HUES64 (cell line): Measurements from ENCODE around the gene KRT16.
"Not testable (repeated sequence)": the region's sequence is repeated elsewhere in the genome, so short reads cannot be mapped to it uniquely, and the experiment has no call there.

Experiments used
- H3K27ac ChIP-seq: 2 replicates; pipeline ENCODE4 v1.7.0; 2013; ENCODE audit warnings: low read depth, low read length, inconsistent platforms
- H3K27me3 ChIP-seq: 2 replicates; pipeline ENCODE4 v1.6.1; 2013; ENCODE audit warnings: mild to moderate bottlenecking, low read length; ENCODE audit not compliant: insufficient read depth
- H3K36me3 ChIP-seq: 2 replicates; pipeline ENCODE4 v1.6.1; 2013; ENCODE audit warnings: mild to moderate bottlenecking, low read length; ENCODE audit not compliant: insufficient read depth
- H3K4me1 ChIP-seq: 2 replicates; pipeline ENCODE4 v1.6.1; 2013; ENCODE audit warnings: mild to moderate bottlenecking, low read length, moderate library complexity; ENCODE audit not compliant: insufficient read depth
- H3K4me3 ChIP-seq: 2 replicates; pipeline ENCODE4 v1.5.1; 2013; ENCODE audit warnings: mild to moderate bottlenecking, low read length, moderate library complexity
- H3K9ac ChIP-seq: 2 replicates; pipeline ENCODE4 v1.6.1; 2013; ENCODE audit warnings: mild to moderate bottlenecking, low read depth, low read length
- H3K9me3 ChIP-seq: 2 replicates; pipeline ENCODE4 v1.6.1; 2013; ENCODE audit warnings: low read depth, low read length; ENCODE audit not compliant: insufficient read depth
- WGBS: fragments of 150-250, 120-280 bp; methylation state at CpG from one replicate; pipeline ENCODE4 v1.1.7; 2013; ENCODE audit warnings: missing lambda C conversion rate; 5-methylcytosine and 5-hydroxymethylcytosine counted together

The KRT16 gene

DNA sequence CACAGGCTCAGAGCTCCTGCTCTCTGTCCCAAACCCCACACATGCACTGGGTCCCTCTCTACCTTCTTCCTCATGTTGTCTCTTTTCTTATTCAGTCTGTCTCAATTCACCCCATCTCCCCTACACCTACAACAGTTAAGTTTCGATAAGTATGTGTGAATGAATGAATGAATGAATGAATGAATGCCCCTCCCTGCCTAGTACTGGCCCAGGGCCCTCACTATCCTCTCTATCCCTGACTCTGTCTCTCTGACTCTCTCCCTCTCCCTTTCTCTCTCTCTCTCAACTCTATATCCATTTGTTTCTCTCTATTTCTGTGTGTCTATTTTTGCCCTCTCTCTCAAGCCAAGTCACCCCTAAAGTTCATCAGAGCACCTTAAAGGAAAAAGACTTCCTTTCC is 34.0 kb downstream of the KRT16 start:
- no peak overlapping the region for H3K27ac ChIP-seq
- H3K9me3 ChIP-seq = no peaks in the 10 kb centered on the region
- no peak overlapping the region for H3K4me3 ChIP-seq
- WGBS = no CpG with 5 or more reads among the region's 1 CpG
- no peaks in the 10 kb centered on the region for H3K36me3 ChIP-seq
- H3K4me1 ChIP-seq = peaks cover 6% of the 10 kb centered on the region; the same call in 1 of the 2 replicates
- no peaks in the 10 kb centered on the region for H3K27me3 ChIP-seq
- 0 out of 2 replicates have a peak overlapping the region, but pooled peaks have one; percentile 24 for H3K9ac ChIP-seq

DNA sequence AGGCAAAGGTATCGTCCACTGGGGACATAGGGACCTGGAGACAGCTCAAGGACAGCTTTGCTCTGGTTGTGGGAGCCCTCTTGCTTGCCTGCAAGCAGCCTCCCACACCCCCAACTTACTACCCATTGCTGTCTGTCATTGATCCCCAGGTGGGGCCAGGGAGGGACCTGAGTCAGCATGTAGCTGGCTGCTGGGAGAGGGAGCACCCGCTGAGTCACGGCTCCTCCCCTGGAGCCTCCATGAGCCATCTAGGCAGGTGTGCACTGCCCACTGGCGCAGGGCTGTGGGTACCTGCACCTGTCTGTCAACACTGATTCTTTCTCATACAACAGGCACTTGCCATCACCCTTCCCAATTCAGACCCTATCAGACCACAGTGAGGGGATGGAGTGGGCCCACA is 35.8 kb downstream of the KRT16 start:
- not testable (repeated sequence) for H3K9me3 ChIP-seq, H3K27me3 ChIP-seq, H3K4me3 ChIP-seq, H3K4me1 ChIP-seq, H3K9ac ChIP-seq, H3K27ac ChIP-seq, H3K36me3 ChIP-seq
- WGBS = 88% methylated on average over 4 of the region's 4 CpGs

DNA sequence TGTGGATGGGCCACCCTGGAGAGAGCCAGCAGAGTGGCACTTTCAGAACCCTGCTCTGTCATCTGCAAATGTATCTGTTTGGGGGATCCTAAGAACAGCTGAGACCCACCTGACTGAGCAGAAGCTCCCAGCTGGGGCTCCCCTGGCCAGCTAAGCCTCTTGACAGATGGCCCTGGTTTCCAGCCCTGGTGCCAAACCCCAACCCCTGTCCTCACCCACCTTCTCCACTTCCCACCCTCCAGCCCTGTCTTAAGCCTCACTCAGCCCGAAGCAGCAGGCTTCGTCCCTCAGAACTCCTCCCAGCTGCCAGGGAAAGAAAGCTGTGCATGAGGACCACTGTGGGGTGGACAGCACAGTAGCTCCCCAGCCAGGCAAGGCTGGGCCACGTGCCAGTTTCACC is 37.2 kb downstream of the KRT16 start:
- no peak overlapping the region for H3K4me3 ChIP-seq
- H3K4me1 ChIP-seq = peaks cover 6% of the 10 kb centered on the region; the same call in 1 of the 2 replicates
- H3K27me3 ChIP-seq = no peaks in the 10 kb centered on the region
- WGBS = 84% methylated on average over 3 of the region's 3 CpGs
- H3K36me3 ChIP-seq = no peaks in the 10 kb centered on the region
- no peak overlapping the region for H3K9ac ChIP-seq
- no peaks in the 10 kb centered on the region for H3K9me3 ChIP-seq
- H3K27ac ChIP-seq = no peak overlapping the region

DNA sequence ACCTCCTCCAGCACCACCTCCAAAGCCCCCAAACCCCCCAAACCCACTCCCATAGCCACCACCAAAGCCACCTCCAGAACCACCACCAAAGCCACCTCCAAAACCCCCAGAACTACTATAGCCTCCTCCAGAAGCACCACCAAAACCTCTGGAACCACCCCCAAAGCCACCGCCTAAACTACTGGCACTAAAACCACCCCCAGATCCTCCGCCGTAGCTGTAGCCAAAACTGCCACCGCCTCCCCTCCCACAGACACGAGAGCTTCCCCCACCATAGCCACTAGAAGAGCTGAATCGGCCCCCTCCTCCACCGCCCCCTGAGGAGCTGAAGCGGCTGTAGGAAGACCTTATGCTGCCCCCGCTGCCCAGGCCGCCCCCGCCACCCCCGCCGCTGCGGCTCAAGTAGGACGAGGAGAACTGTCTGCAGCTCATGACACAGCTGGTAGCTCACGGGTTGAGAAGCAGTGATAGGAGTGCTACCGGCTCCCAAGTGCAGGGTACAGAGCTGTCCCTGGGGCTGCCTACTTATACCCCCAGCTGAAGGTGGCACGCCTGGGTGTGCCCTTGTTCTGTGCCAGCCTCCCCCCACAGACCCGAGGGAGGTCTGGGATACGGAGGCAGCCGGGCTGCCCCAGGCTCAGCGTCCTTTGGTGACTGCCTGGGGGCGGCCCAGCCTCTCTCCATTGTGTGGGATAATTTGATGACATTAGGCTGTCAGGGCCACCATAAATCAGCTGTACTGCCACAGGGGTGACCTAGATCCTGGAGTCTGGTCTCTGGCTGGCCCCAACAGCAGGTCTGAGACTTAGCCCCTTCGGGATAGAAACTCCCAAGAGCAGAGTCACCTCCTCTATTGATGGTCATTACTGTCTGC is 40.8 kb downstream of the KRT16 start, which contains the start of gene KRT9:
Gene KRT9, minus strand, starts transcription at position 499 of the 874 bp plus-strand sequence. Its CDS starts 67 bp downstream, at position 432.
- H3K9ac ChIP-seq = no peak within 1 kb of the TSS
- H3K27ac ChIP-seq = no peak within 1 kb of the TSS
- no peak within 1 kb of the TSS for H3K4me3 ChIP-seq
- WGBS = 79% methylated on average over 24 of the region's 24 CpGs
- H3K27me3 ChIP-seq = no peaks in the 10 kb centered on the region
- no peaks in the 10 kb centered on the region for H3K9me3 ChIP-seq
- H3K36me3 ChIP-seq = no peaks in the 10 kb centered on the region
- no peaks in the 10 kb centered on the region for H3K4me1 ChIP-seq

DNA sequence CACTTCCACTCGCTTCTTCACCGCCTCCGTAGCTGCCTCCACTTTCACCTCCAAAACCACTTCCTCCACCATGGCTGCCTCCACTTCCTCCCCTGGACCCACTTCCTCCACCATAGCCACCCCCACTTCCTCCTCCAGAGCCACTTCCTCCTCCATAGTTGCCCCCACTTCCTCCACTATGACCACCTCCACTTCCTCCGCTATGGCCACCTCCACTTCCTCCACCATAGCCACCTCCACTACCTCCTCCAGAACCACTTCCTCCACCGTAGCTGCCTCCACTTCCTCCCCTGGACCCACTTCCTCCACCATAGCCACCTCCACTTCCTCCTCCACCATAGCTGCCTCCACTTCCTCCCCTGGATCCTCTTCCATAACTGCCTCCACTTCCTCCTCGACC is 45.2 kb downstream of the KRT16 start:
- Histone ChIP-seq H3K4me1 (peaks cover 4% of the 10 kb centered on the region; the same call in 1 of the 2 replicates), H3K9me3 (no peaks in the 10 kb centered on the region), H3K36me3 (no peaks in the 10 kb centered on the region), H3K27me3 (no peaks in the 10 kb centered on the region), H3K9ac (no peak overlapping the region), H3K27ac (no peak overlapping the region), H3K4me3 (no peak overlapping the region)
- WGBS = 96% methylated on average over 6 of the region's 6 CpGs

DNA sequence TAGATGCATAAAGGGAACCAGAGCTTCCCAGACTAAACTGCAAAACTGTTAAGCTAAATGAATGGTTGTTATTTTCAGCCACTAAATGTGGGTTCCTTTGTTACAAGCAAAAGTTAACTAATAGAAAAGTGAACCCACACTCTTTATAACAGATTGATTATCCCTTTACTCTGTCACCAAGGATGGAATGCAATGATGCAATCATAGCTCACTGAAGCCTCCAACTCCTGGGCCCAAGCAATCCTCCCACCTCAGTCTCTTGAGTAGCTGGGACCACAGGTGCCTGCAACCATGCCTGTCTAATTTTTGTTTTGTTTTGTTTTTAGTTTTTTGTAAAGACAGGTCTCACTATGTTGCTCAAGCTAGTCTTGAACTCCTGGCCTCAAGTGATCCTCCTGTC is 47.2 kb downstream of the KRT16 start:
- H3K27ac ChIP-seq = no peak overlapping the region
- no peak overlapping the region for H3K9ac ChIP-seq
- peaks cover 4% of the 10 kb centered on the region; the same call in 1 of the 2 replicates for H3K4me1 ChIP-seq
- no peaks in the 10 kb centered on the region for H3K27me3 ChIP-seq
- no peaks in the 10 kb centered on the region for H3K9me3 ChIP-seq
- H3K36me3 ChIP-seq = no peaks in the 10 kb centered on the region
- no peak overlapping the region for H3K4me3 ChIP-seq

DNA sequence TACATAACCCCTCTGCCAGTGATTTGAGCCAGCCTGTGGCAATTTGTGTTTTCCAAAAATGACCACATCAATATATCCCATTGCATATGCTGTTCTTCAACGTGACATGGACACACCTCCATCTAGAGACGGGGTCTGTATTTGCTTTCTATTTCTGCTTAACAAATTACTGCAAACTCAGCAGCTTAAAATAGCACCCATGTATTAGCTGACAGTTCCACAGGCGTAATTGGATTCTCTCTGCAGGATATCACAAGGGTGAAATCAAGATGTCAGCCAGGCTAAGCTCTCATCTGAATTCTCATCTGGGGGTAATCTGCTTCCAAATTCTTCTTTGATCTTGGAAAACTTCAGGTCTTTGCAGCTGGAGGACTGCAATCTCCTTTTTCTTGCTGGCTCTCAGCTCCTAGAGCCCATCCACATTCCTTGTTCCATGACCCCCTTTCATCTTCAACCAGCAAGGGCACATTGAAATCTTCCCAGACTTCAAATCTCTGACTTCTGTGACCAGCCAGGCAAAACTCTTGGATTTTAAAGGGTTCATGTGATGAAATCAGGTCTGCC is 48.9 kb downstream of the KRT16 start:
- 74% methylated on average over 3 of the region's 3 CpGs for WGBS
- Histone ChIP-seq H3K27me3 (no peaks in the 10 kb centered on the region), H3K4me3 (no peak overlapping the region), H3K4me1 (peaks cover 4% of the 10 kb centered on the region; the same call in 1 of the 2 replicates), H3K9ac (no peak overlapping the region), H3K27ac (no peak overlapping the region), H3K9me3 (no peaks in the 10 kb centered on the region), H3K36me3 (no peaks in the 10 kb centered on the region)

DNA sequence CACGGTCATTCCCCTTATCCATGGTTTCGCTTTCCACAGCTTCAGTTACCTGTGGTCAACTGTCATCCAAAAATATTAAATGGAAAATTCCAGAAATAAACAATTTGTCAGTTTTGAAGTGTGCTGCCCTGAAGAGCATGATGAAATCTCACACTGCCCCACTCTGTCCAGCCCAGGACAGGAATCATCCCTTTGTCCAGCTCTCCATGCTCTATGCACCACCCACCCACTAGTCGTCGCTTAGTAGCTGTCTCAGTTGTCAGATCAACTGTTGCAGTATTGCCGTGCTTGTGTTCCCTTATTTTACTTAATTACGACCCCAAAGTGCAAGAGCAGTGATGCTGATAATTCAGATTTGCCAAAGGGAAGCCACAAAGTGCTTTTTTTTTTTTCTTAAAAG is 51.0 kb downstream of the KRT16 start:
- no peak overlapping the region for H3K4me3 ChIP-seq
- H3K27me3 ChIP-seq = no peaks in the 10 kb centered on the region
- peaks cover 4% of the 10 kb centered on the region; the same call in 1 of the 2 replicates for H3K4me1 ChIP-seq
- H3K9ac ChIP-seq = no peak overlapping the region
- H3K27ac ChIP-seq = no peak overlapping the region
- H3K36me3 ChIP-seq = no peaks in the 10 kb centered on the region
- no peaks in the 10 kb centered on the region for H3K9me3 ChIP-seq
- 92% methylated on average over 6 of the region's 6 CpGs for WGBS
